Spinal cord (tissue), 10 donors: ENCODE results near the gene TMEM190. TPM values are rescaled to one million over a fixed set of nuclear protein-coding genes. Genes with fewer than 3 reads are reported as not detected.
"Not testable (repeated sequence)": the region's sequence is repeated elsewhere in the genome, so short reads cannot be mapped to it uniquely, and the experiment has no call there.

Source experiments
- DNase-seq, 6 donors: peaks; one replicate each; pipeline versions ENCODE4 v3.0.0 to v3.0.0-alpha.2; 2013 to 2015; ENCODE audit warnings: low spot score in 6 of 6, low read depth in 4 of 6
- H3K27ac ChIP-seq: one replicate; pipeline ENCODE4 v1.5.1; 2013; ENCODE audit warnings: low read depth, low read length, control low read depth
- H3K27me3 ChIP-seq: one replicate; pipeline ENCODE4 v1.6.1; 2013; ENCODE audit warnings: low read length; ENCODE audit not compliant: control insufficient read depth, insufficient read depth
- H3K36me3 ChIP-seq: one replicate; pipeline ENCODE4 v1.6.1; 2013; ENCODE audit warnings: low read length; ENCODE audit not compliant: control insufficient read depth, insufficient read depth
- H3K4me1 ChIP-seq: one replicate; pipeline ENCODE4 v1.6.1; 2013; ENCODE audit warnings: low read length; ENCODE audit not compliant: control insufficient read depth, insufficient read depth
- H3K4me3 ChIP-seq: one replicate; pipeline ENCODE4 v1.5.1; 2013; ENCODE audit warnings: low read depth, low read length, control low read depth
- H3K9me3 ChIP-seq: one replicate; pipeline ENCODE4 v1.6.1; 2013; ENCODE audit warnings: low read length; ENCODE audit not compliant: control insufficient read depth, insufficient read depth
- WGBS: methylation state at CpG from one replicate; pipeline ENCODE4 v1.1.5; 2013; ENCODE audit warnings: missing lambda C conversion rate; ENCODE audit not compliant: insufficient coverage; 5-methylcytosine and 5-hydroxymethylcytosine counted together
- long read RNA-seq, 4 donors: transcript quantifications; one replicate each; lab custom pipeline, GENCODE V29; 2026
- polyA plus RNA-seq, 2 donors: library from polyadenylated mRNA; unstranded; fragments of 120-200 nt; gene quantifications; one replicate each; pipeline ENCODE4 v1.2.1, GENCODE V29; 2013; ENCODE audit not compliant: insufficient read length in 2 of 2
- total RNA-seq, 2 donors: library from RNA; depleted of rRNA in 1 of 2; stranded (reverse); fragments of 120-200 nt in 1 of 2; fragments of >200 nt in 1 of 2; gene quantifications; one replicate each; pipeline versions ENCODE4 v1.2.3 to v1.2.4, GENCODE V29; 2013 to 2014
- donor health status: healthy.

The TMEM190 gene
- total RNA-seq (1 to 10 TPM in 1 of 2 donors, under 1 TPM in 1; 0.40 to 2.2 TPM), polyA plus RNA-seq (1 to 10 TPM in 1 of 2 donors, under 1 TPM in 1; 0.65 to 5.0 TPM)
- long read RNA-seq, donor 1, partial matches to known transcripts, result 0 of 1 reads
- long read RNA-seq, donor 1, other reads (novel, unspliced or antisense), result 0 of 1 reads
- long read RNA-seq, donor 2, result 0 reads
- long read RNA-seq, donor 3, partial matches to known transcripts, result 0 of 1 reads
- long read RNA-seq, donor 3, other reads (novel, unspliced or antisense), result 0 of 1 reads
- long read RNA-seq, donor 4, transcript TMEM190-201 (5 exons, 593 nt), result major isoform, 19 of 19 reads
- long read RNA-seq, donor 4, partial matches to known transcripts, result 0 of 19 reads
- long read RNA-seq, donor 4, other reads (novel, unspliced or antisense), result 0 of 19 reads

GRCh38 chr19:55376241-55376933, at the start of gene TMEM190:
Gene TMEM190, plus strand, starts transcription at chr19:55376826. Its CDS starts 28 bp downstream, at chr19:55376854.
- H3K9me3 ChIP-seq, result no peaks in the 10 kb centered on the region
- no peak within 1 kb of the TSS for H3K27ac ChIP-seq
- no peak within 1 kb of the TSS for H3K4me3 ChIP-seq
- peaks cover 29% of the 10 kb centered on the region for H3K4me1 ChIP-seq
- no peaks in the 10 kb centered on the region for H3K36me3 ChIP-seq
- 38% methylated on average over 15 of the region's 21 CpGs for WGBS
- no peak for DNase-seq
- peaks cover 55% of the 10 kb centered on the region for H3K27me3 ChIP-seq

GRCh38 chr19:55328774-55329318, 47.8 kb upstream of the TMEM190 start:
- not testable (repeated sequence) for H3K4me3 ChIP-seq, DNase-seq, H3K9me3 ChIP-seq, H3K36me3 ChIP-seq, H3K4me1 ChIP-seq, H3K27ac ChIP-seq, H3K27me3 ChIP-seq
- 79% methylated on average over 2 of the region's 4 CpGs for WGBS

- not testable (repeated sequence) for H3K9me3 ChIP-seq, DNase-seq, H3K4me1 ChIP-seq, H3K27ac ChIP-seq, H3K27me3 ChIP-seq, H3K4me3 ChIP-seq, H3K36me3 ChIP-seq
- 78% methylated on average over 1 of the region's 6 CpGs for WGBS
Measured at GRCh38 chr19:55329791-55330190, 46.8 kb upstream of the TMEM190 start.

- no peaks in the 10 kb centered on the region for H3K36me3 ChIP-seq
- no peaks in the 10 kb centered on the region for H3K27me3 ChIP-seq
- H3K27ac ChIP-seq, result no peak overlapping the region
- no peaks in the 10 kb centered on the region for H3K9me3 ChIP-seq
- DNase-seq, result no peak
- 79% methylated on average over 9 of the region's 11 CpGs for WGBS
- H3K4me3 ChIP-seq, result no peak overlapping the region
- peaks cover 9% of the 10 kb centered on the region for H3K4me1 ChIP-seq
Measured at GRCh38 chr19:55333870-55334269, 42.8 kb upstream of the TMEM190 start.

GRCh38 chr19:55336101-55336500, 40.5 kb upstream of the TMEM190 start:
- no CpG with 5 or more reads among the region's 7 CpGs for WGBS
- H3K36me3 ChIP-seq, result no peaks in the 10 kb centered on the region
- no peaks in the 10 kb centered on the region for H3K27me3 ChIP-seq
- peaks cover 23% of the 10 kb centered on the region for H3K4me1 ChIP-seq
- no peak overlapping the region for H3K4me3 ChIP-seq
- no peak overlapping the region for H3K27ac ChIP-seq
- H3K9me3 ChIP-seq, result no peaks in the 10 kb centered on the region
- DNase-seq, result no peak

- Histone ChIP-seq H3K4me1 (peaks cover 47% of the 10 kb centered on the region), H3K4me3 (peak within 1 kb of the TSS; percentile 68), H3K36me3 (peaks cover 28% of the 10 kb centered on the region), H3K27me3 (no peaks in the 10 kb centered on the region), H3K9me3 (no peaks in the 10 kb centered on the region), H3K27ac (peak within 1 kb of the TSS; percentile 97)
- DNase-seq, result peak; percentile 100
- WGBS, result under 1% methylated on average over 58 of the region's 63 CpGs
Measured at GRCh38 chr19:55339105-55339888, 37.3 kb upstream of the TMEM190 start, which contains the start of gene KMT5C. Gene KMT5C, plus strand, starts transcription at chr19:55339876. Its CDS starts 2,061 bp downstream, at chr19:55341937.

GRCh38 chr19:55339889-55340783, 36.5 kb upstream of the TMEM190 start:
- Histone ChIP-seq H3K4me3 (peak overlapping the region; percentile 68), H3K36me3 (peaks cover 36% of the 10 kb centered on the region), H3K27me3 (no peaks in the 10 kb centered on the region), H3K9me3 (no peaks in the 10 kb centered on the region), H3K27ac (peak overlapping the region; percentile 86), H3K4me1 (peaks cover 55% of the 10 kb centered on the region)
- DNase-seq, result no peak
- whole genome bisulfite sequencing, result under 1% methylated on average over 33 of the region's 44 CpGs

GRCh38 chr19:55340784-55341147, 35.9 kb upstream of the TMEM190 start:
- H3K27ac ChIP-seq, result peak overlapping the region; percentile 86
- no peaks in the 10 kb centered on the region for H3K27me3 ChIP-seq
- no peaks in the 10 kb centered on the region for H3K9me3 ChIP-seq
- peaks cover 42% of the 10 kb centered on the region for H3K36me3 ChIP-seq
- peak overlapping the region; percentile 68 for H3K4me3 ChIP-seq
- 0% methylated on average over 11 of the region's 24 CpGs for WGBS
- H3K4me1 ChIP-seq, result peaks cover 61% of the 10 kb centered on the region
- peak in 2 of 6 donors; percentile 56 to 73 for DNase-seq
